Left renal cortex interstitium (tissue), 4 donors: ENCODE results near the gene MEIS1. TPM values are rescaled to one million over a fixed set of nuclear protein-coding genes. Genes with fewer than 3 reads are reported as not detected.

Experiments used
- DNase-seq, 4 donors: peaks; one replicate each; pipeline ENCODE4 v3.0.0-alpha.2; 2013; ENCODE audit warnings: low read depth in 4 of 4, low spot score in 2 of 4, missing footprints in 1 of 4
- polyA plus RNA-seq, 4 donors: library from polyadenylated mRNA; unstranded; fragments of 120-200 nt; gene quantifications; one replicate each; pipeline ENCODE4 v1.2.1, GENCODE V29; 2013; ENCODE audit not compliant: insufficient read length in 4 of 4

The MEIS1 gene
- polyA plus RNA-seq, 4 donors: 115 to 144 (median 135) TPM

- DNase-seq: peak in 1 of 4 donors; percentile 61
These were observed 142.6 kb downstream of the MEIS1 start for GRCh38 chr2:66577321-66578053.

GRCh38 chr2:66578054-66578686 lies 143.2 kb downstream of the MEIS1 start:
- peak in 1 of 4 donors; percentile 69 for DNase-seq

- DNase-seq: no peak
These were observed 143.8 kb downstream of the MEIS1 start for GRCh38 chr2:66578687-66579106.

- no peak for DNase-seq
These were observed 144.5 kb downstream of the MEIS1 start for GRCh38 chr2:66579186-66580126.

GRCh38 chr2:66580166-66581049 lies 145.5 kb downstream of the MEIS1 start:
- no peak for DNase-seq

- DNase-seq: no peak
These were observed 146.6 kb downstream of the MEIS1 start for GRCh38 chr2:66581339-66582103.

GRCh38 chr2:66582104-66582986 lies 147.4 kb downstream of the MEIS1 start:
- no peak for DNase-seq

- no peak for DNase-seq
These were observed 148.3 kb downstream of the MEIS1 start for GRCh38 chr2:66582987-66583880.

- DNase-seq: no peak
These were observed 149.0 kb downstream of the MEIS1 start for GRCh38 chr2:66583881-66584280.

GRCh38 chr2:66585587-66585986 lies 150.7 kb downstream of the MEIS1 start:
- DNase-seq: no peak

- no peak for DNase-seq
These were observed 152.3 kb downstream of the MEIS1 start for GRCh38 chr2:66587216-66587615.

- DNase-seq: no peak
These were observed 159.1 kb downstream of the MEIS1 start for GRCh38 chr2:66594001-66594400.

GRCh38 chr2:66595556-66595955 lies 160.6 kb downstream of the MEIS1 start:
- DNase-seq: no peak

GRCh38 chr2:66596256-66596655 lies 161.3 kb downstream of the MEIS1 start:
- DNase-seq: no peak

GRCh38 chr2:66601624-66602023 lies 166.7 kb downstream of the MEIS1 start:
- no peak for DNase-seq

- no peak for DNase-seq
These were observed 167.4 kb downstream of the MEIS1 start for GRCh38 chr2:66602341-66602740.

- no peak for DNase-seq
These were observed 169.4 kb downstream of the MEIS1 start for GRCh38 chr2:66604326-66604725.
